Fibroblast of peridontal ligament (primary cell): ENCODE measurements around the gene ESRRG.

Experiments used
- DNase-seq: peaks from one replicate; pipeline ENCODE4 v3.0.0-alpha.2; 2010; ENCODE audit errors: extremely low read depth

ESRRG gene

GRCh38 chr1:216627252-216627651 is 96.0 kb downstream of the ESRRG start:
- no peak for DNase-seq

- no peak for DNase-seq
Measured at GRCh38 chr1:216626394-216627067, 96.7 kb downstream of the ESRRG start.

GRCh38 chr1:216621536-216621935 is 101.7 kb downstream of the ESRRG start:
- DNase-seq = no peak

- no peak for DNase-seq
Measured at GRCh38 chr1:216617081-216617875, 106.0 kb downstream of the ESRRG start.

- DNase-seq = no peak
Measured at GRCh38 chr1:216616425-216616824, 106.8 kb downstream of the ESRRG start.

- no peak for DNase-seq
Measured at GRCh38 chr1:216614011-216614934, 109.0 kb downstream of the ESRRG start.

- no peak for DNase-seq
Measured at GRCh38 chr1:216612291-216612690, 110.9 kb downstream of the ESRRG start.

- DNase-seq = no peak
Measured at GRCh38 chr1:216607067-216607697, 116.0 kb downstream of the ESRRG start.

- no peak for DNase-seq
Measured at GRCh38 chr1:216606047-216606637, 117.1 kb downstream of the ESRRG start.

- no peak for DNase-seq
Measured at GRCh38 chr1:216604771-216605170, 118.5 kb downstream of the ESRRG start.

GRCh38 chr1:216600730-216601609 is 122.3 kb downstream of the ESRRG start:
- DNase-seq = peak; percentile 75

- no peak for DNase-seq
Measured at GRCh38 chr1:216599851-216600250, 123.4 kb downstream of the ESRRG start.

- DNase-seq = no peak
Measured at GRCh38 chr1:216598448-216598847, 124.8 kb downstream of the ESRRG start.

- peak; percentile 13 for DNase-seq
Measured at GRCh38 chr1:216596281-216596862, 126.9 kb downstream of the ESRRG start.

GRCh38 chr1:216587715-216588114 is 135.5 kb downstream of the ESRRG start:
- DNase-seq = no peak

- no peak for DNase-seq
Measured at GRCh38 chr1:216582151-216582550, 141.1 kb downstream of the ESRRG start.

GRCh38 chr1:216580538-216581057 is 142.6 kb downstream of the ESRRG start:
- no peak for DNase-seq

- DNase-seq = no peak
Measured at GRCh38 chr1:216576234-216576937, 146.8 kb downstream of the ESRRG start.

- DNase-seq = peak; percentile 54
Measured at GRCh38 chr1:216566641-216567205, 156.5 kb downstream of the ESRRG start.
